Vagina (tissue), 2 donors: ENCODE results near the gene HEXIM1. TPM values are rescaled to one million over a fixed set of nuclear protein-coding genes. Genes with fewer than 3 reads are reported as not detected.

Experiments used
- DNase-seq, 2 donors: peaks; one replicate each; pipeline ENCODE4 v3.0.0-alpha.2; 2017; ENCODE audit errors: extremely low spot score in 2 of 2
- H3K27ac ChIP-seq: fragments of 200-600 bp; sonication (generic); one replicate; pipeline ENCODE4 v1.5.1; 2019
- H3K27me3 ChIP-seq: fragments of 200-600 bp; sonication (generic); one replicate; pipeline ENCODE4 v1.5.1; 2019
- H3K36me3 ChIP-seq, 2 donors: fragments of 200-600 bp; sonication (generic); one replicate each; pipeline ENCODE4 v1.5.1; 2017 to 2019
- H3K4me1 ChIP-seq: fragments of 200-600 bp; sonication (generic); one replicate; pipeline ENCODE4 v1.5.1; 2019
- H3K4me3 ChIP-seq, 2 donors: fragments of 200-600 bp; sonication (generic); 1 replicate in 1 of 2; 2 replicates in 1 of 2; pipeline ENCODE4 v1.5.1; 2016 to 2019
- H3K9me3 ChIP-seq: fragments of 200-600 bp; sonication (generic); one replicate; pipeline ENCODE4 v1.5.1; 2019
- CTCF ChIP-seq, 3 experiments: fragments of 450-650 bp in 2 of 3; fragments of 200-600 bp in 1 of 3; sonication (generic) in 1 of 3; IDR thresholded peaks; one replicate each; pipeline ENCODE4 v1.5.1; 2017 to 2019; ENCODE audit warnings: antibody characterized with exemption in 3 of 3, mild to moderate bottlenecking in 2 of 3, moderate library complexity in 2 of 3
- POLR2A ChIP-seq, 2 donors: fragments of 450-650 bp; IDR thresholded peaks; one replicate each; pipeline ENCODE4 v1.6.1; 2017; ENCODE audit warnings: antibody characterized with exemption in 2 of 2, mild to moderate bottlenecking in 2 of 2, moderate library complexity in 2 of 2
- POLR2AphosphoS5 ChIP-seq, 2 donors: sonication (generic); formaldehyde crosslinking; IDR thresholded peaks; one replicate each; pipeline ENCODE4 v1.9.0; 2017; ENCODE audit warnings: antibody characterized with exemption in 2 of 2, mild to moderate bottlenecking in 2 of 2, low read depth in 1 of 2; ENCODE audit not compliant: insufficient read depth in 1 of 2
- intact Hi-C: fragments of 100-400 bp; cut with DNase I; formaldehyde crosslinking; loops from one replicate; pipeline ENCODE4 v1.15.1; 2023
- total RNA-seq: library from RNA; depleted of rRNA; stranded (reverse); fragments of >200 nt; gene quantifications from one replicate; pipeline ENCODE4 v1.2.3, GENCODE V29; 2016

The HEXIM1 gene
- total RNA-seq, 1 donor from 2014 or later, result 27.5 TPM

GRCh38 chr17:45114117-45114932 is 34.0 kb upstream of the HEXIM1 start:
- DNase-seq, result no peak
- H3K27me3 ChIP-seq, result no peaks in the 10 kb centered on the region
- intact Hi-C loops, result no loop called here
- H3K36me3 ChIP-seq, result peaks cover 0 to 21% of the 10 kb centered on the region in 2 donors
- H3K4me1 ChIP-seq, result peaks cover 19% of the 10 kb centered on the region
- H3K27ac ChIP-seq, result no peak overlapping the region
- no peaks in the 10 kb centered on the region for H3K9me3 ChIP-seq
- TF ChIP-seq POLR2A (IDR thresholded peaks at IDR 0.05), result no peak
- TF ChIP-seq CTCF (IDR thresholded peaks at IDR 0.05), result no peak
- no peak for TF ChIP-seq POLR2AphosphoS5 (IDR thresholded peaks at IDR 0.05; ENCODE audit: insufficient read depth in 1 of 2, low read depth in 1 of 2)
- H3K4me3 ChIP-seq, result no peak overlapping the region

- Histone ChIP-seq H3K9me3 (no peaks in the 10 kb centered on the region), H3K27ac (no peak overlapping the region), H3K27me3 (no peaks in the 10 kb centered on the region), H3K4me3 (no peak overlapping the region), H3K4me1 (peaks cover 19% of the 10 kb centered on the region), H3K36me3 (peaks cover 0 to 21% of the 10 kb centered on the region in 2 donors)
- intact Hi-C loops, result no loop called here
- DNase-seq, result no peak
- no peak for TF ChIP-seq POLR2AphosphoS5 (IDR thresholded peaks at IDR 0.05; ENCODE audit: insufficient read depth in 1 of 2, low read depth in 1 of 2)
- TF ChIP-seq POLR2A (IDR thresholded peaks at IDR 0.05), result no peak
- no peak for TF ChIP-seq CTCF (IDR thresholded peaks at IDR 0.05)
Observed at GRCh38 chr17:45115015-45115625, 33.2 kb upstream of the HEXIM1 start.

GRCh38 chr17:45115871-45116270 is 32.4 kb upstream of the HEXIM1 start:
- no peak for DNase-seq
- H3K36me3 ChIP-seq, result peaks cover 0 to 21% of the 10 kb centered on the region in 2 donors

GRCh38 chr17:45116434-45117016 is 31.8 kb upstream of the HEXIM1 start:
- peaks cover 0 to 21% of the 10 kb centered on the region in 2 donors for H3K36me3 ChIP-seq
- intact Hi-C loops, result no loop called here
- TF ChIP-seq POLR2AphosphoS5 (IDR thresholded peaks at IDR 0.05; ENCODE audit: insufficient read depth in 1 of 2, low read depth in 1 of 2) (no peak), POLR2A (IDR thresholded peaks at IDR 0.05) (no peak), CTCF (IDR thresholded peaks at IDR 0.05) (no peak)

More at GRCh38 chr17:45115871-45116270, 32.4 kb upstream of the HEXIM1 start:
- Histone ChIP-seq H3K9me3 (no peaks in the 10 kb centered on the region), H3K4me1 (peaks cover 13% of the 10 kb centered on the region), H3K27ac (no peak overlapping the region), H3K4me3 (no peak overlapping the region), H3K27me3 (no peaks in the 10 kb centered on the region)
- intact Hi-C loops, result no loop called here
- TF ChIP-seq CTCF (IDR thresholded peaks at IDR 0.05) (no peak), POLR2A (IDR thresholded peaks at IDR 0.05) (no peak), POLR2AphosphoS5 (IDR thresholded peaks at IDR 0.05; ENCODE audit: insufficient read depth in 1 of 2, low read depth in 1 of 2) (no peak)

More at GRCh38 chr17:45116434-45117016, 31.8 kb upstream of the HEXIM1 start:
- Histone ChIP-seq H3K9me3 (no peaks in the 10 kb centered on the region), H3K27ac (no peak overlapping the region), H3K4me1 (peaks cover 7% of the 10 kb centered on the region), H3K27me3 (no peaks in the 10 kb centered on the region), H3K4me3 (no peak overlapping the region)
- DNase-seq, result no peak
